IMR-90 (cell line): ENCODE measurements around the gene CST7. TPM values are rescaled to one million over a fixed set of nuclear protein-coding genes. Genes with fewer than 3 reads are reported as not detected.

ENCODE experiments used
- ATAC-seq: fragments of 200-7000 bp; cut with Tn5 transposase; 2 replicates; pipeline ENCODE4 v1.9.1; 2020; ENCODE audit warnings: low read depth, mild to moderate bottlenecking, moderate library complexity
- BruUV-seq: library from RNA; stranded (reverse); fragments of 400-500 nt; replicated peaks from 2 replicates; lab custom pipeline; 2021; lab: Mats Ljungman, UMichigan
- CTCF ChIA-PET: fragments of 300-600 bp; formaldehyde crosslinking; extraction: SDS; loops from one replicate; lab custom pipeline; 2021; ENCODE audit warnings: antibody characterized with exemption; lab: Yijun Ruan, JAX
- POLR2A ChIA-PET: fragments of 300-600 bp; sonication (Branson Sonifier 250); formaldehyde crosslinking; loops from one replicate; lab custom pipeline; 2022; ENCODE audit warnings: antibody characterized with exemption; ENCODE audit not compliant: unreplicated experiment; lab: Charles Lee
- DNase-seq: peaks from one replicate; pipeline ENCODE4 v3.0.0; 2013
- H2AFZ ChIP-seq: replicated peaks from 2 replicates; pipeline ENCODE3; 2013; ENCODE audit warnings: low read length, mild to moderate bottlenecking; ENCODE audit not compliant: poor library complexity
- H2AK5ac ChIP-seq: 2 replicates; pipeline ENCODE4 v1.6.1; 2013; ENCODE audit warnings: low read depth, low read length, inconsistent platforms
- H2AK9ac ChIP-seq: replicated peaks from 2 replicates; pipeline ENCODE3; 2013; ENCODE audit warnings: mild to moderate bottlenecking, low read depth, low read length, moderate library complexity; ENCODE audit not compliant: poor library complexity
- H2BK120ac ChIP-seq: 2 replicates; pipeline ENCODE4 v1.6.1; 2013; ENCODE audit warnings: low read depth, low read length, inconsistent platforms
- H2BK15ac ChIP-seq: 3 replicates; pipeline ENCODE4 v1.6.1; 2013; ENCODE audit warnings: low read depth, low read length, inconsistent platforms
- H2BK20ac ChIP-seq: 2 replicates; pipeline ENCODE4 v1.6.1; 2013; ENCODE audit warnings: low read depth, mild to moderate bottlenecking, inconsistent platforms, low read length, moderate library complexity
- H2BK5ac ChIP-seq: 2 replicates; pipeline ENCODE4 v1.6.1; 2013; ENCODE audit warnings: mild to moderate bottlenecking, low read depth, low read length, inconsistent platforms; ENCODE audit not compliant: poor library complexity, severe bottlenecking
- H3K14ac ChIP-seq: replicated peaks from 2 replicates; pipeline ENCODE4 v1.6.1; 2013; ENCODE audit warnings: low read depth, low read length, inconsistent platforms
- H3K18ac ChIP-seq: 2 replicates; pipeline ENCODE4 v1.6.1; 2013; ENCODE audit warnings: low read depth, low read length, control low read depth
- H3K23ac ChIP-seq: 2 replicates; pipeline ENCODE4 v1.6.1; 2013; ENCODE audit warnings: low read depth, low read length, inconsistent platforms
- H3K27ac ChIP-seq: 2 replicates; pipeline ENCODE4 v1.5.1; 2013; ENCODE audit warnings: mild to moderate bottlenecking, control low read depth, low read length; ENCODE audit not compliant: insufficient read depth
- H3K27me3 ChIP-seq: 2 replicates; pipeline ENCODE4 v1.6.1; 2013; ENCODE audit warnings: low read length; ENCODE audit not compliant: control insufficient read depth, insufficient read depth
- H3K36me3 ChIP-seq: 2 replicates; pipeline ENCODE4 v1.6.1; 2013; ENCODE audit warnings: low read length, mixed read lengths; ENCODE audit not compliant: control insufficient read depth, insufficient read depth
- H3K4ac ChIP-seq: 2 replicates; pipeline ENCODE4 v1.6.1; 2013; ENCODE audit warnings: low read depth, low read length, inconsistent platforms
- H3K4me1 ChIP-seq: 2 replicates; pipeline ENCODE4 v1.6.1; 2013; ENCODE audit warnings: low read length, mixed read lengths; ENCODE audit not compliant: control insufficient read depth, insufficient read depth
- H3K4me2 ChIP-seq: 2 replicates; pipeline ENCODE4 v1.6.1; 2013; ENCODE audit warnings: low read depth, mild to moderate bottlenecking, control low read depth, low read length, moderate library complexity
- H3K4me3 ChIP-seq: 2 replicates; pipeline ENCODE4 v1.5.1; 2013; ENCODE audit warnings: low read depth, mild to moderate bottlenecking, control low read depth, low read length, moderate library complexity; ENCODE audit not compliant: insufficient read depth
- H3K56ac ChIP-seq: 2 replicates; pipeline ENCODE4 v1.6.1; 2013; ENCODE audit warnings: low read length, inconsistent platforms; ENCODE audit not compliant: insufficient read depth; ENCODE audit errors: extremely low read depth
- H3K79me1 ChIP-seq, 2 experiments: 2 replicates each; pipeline ENCODE4 v1.6.1; 2013; ENCODE audit warnings: low read length in 2 of 2, inconsistent platforms in 1 of 2, low read depth in 1 of 2
- H3K9ac ChIP-seq: 2 replicates; pipeline ENCODE4 v1.6.1; 2013; ENCODE audit warnings: low read depth, low read length, control low read depth
- H3K9me1 ChIP-seq: 2 replicates; pipeline ENCODE4 v1.6.1; 2013; ENCODE audit warnings: low read length, inconsistent platforms; ENCODE audit not compliant: insufficient read depth
- H3K9me3 ChIP-seq: 2 replicates; pipeline ENCODE4 v1.6.1; 2013; ENCODE audit warnings: low read length; ENCODE audit not compliant: control insufficient read depth, insufficient read depth
- H4K20me1 ChIP-seq: 2 replicates; pipeline ENCODE4 v1.6.1; 2013; ENCODE audit warnings: low read length, inconsistent platforms; ENCODE audit not compliant: insufficient read depth
- H4K5ac ChIP-seq: 2 replicates; pipeline ENCODE4 v1.6.1; 2013; ENCODE audit warnings: mild to moderate bottlenecking, low read depth, low read length, control low read depth
- H4K8ac ChIP-seq, 2 experiments: 2 replicates each; pipeline ENCODE4 v1.6.1; 2013; ENCODE audit warnings: low read depth in 2 of 2, low read length in 2 of 2, control low read depth in 1 of 2, inconsistent platforms in 1 of 2
- H4K91ac ChIP-seq: 2 replicates; pipeline ENCODE4 v1.6.1; 2013; ENCODE audit warnings: low read depth, low read length, inconsistent platforms; ENCODE audit not compliant: insufficient read depth
- CEBPB ChIP-seq: IDR thresholded peaks from 2 replicates; pipeline ENCODE4 v1.6.1; 2012; ENCODE audit warnings: low read depth, low read length, improper control_type of control experiment
- CHD1 ChIP-seq: IDR thresholded peaks from 2 replicates; pipeline ENCODE4 v1.6.1; 2012; ENCODE audit warnings: low read depth, low read length, improper control_type of control experiment
- CTCF ChIP-seq: conservative IDR thresholded peaks from 2 replicates; pipeline ENCODE4 v1.5.1; 2012; ENCODE audit warnings: mild to moderate bottlenecking, low read depth, low read length, improper control_type of control experiment
- MXI1 ChIP-seq: IDR thresholded peaks from 2 replicates; pipeline ENCODE4 v1.6.1; 2012; ENCODE audit warnings: low read depth, mild to moderate bottlenecking, low read length, moderate library complexity, borderline replicate concordance
- POLR2A ChIP-seq: IDR thresholded peaks from 2 replicates; pipeline ENCODE4 v1.6.1; 2012; ENCODE audit warnings: mild to moderate bottlenecking, low read depth, low read length
- USF2 ChIP-seq: fragments of 150-350 bp; IDR thresholded peaks from 2 replicates; pipeline ENCODE4 v1.6.1; 2017; ENCODE audit warnings: mild to moderate bottlenecking, antibody characterized with exemption, low read length, low read depth
- WGBS, 2 experiments: methylation state at CpG; one replicate each; pipeline versions ENCODE4 v1.1.5 to v1.1.7; 2013; ENCODE audit warnings: missing lambda C conversion rate in 2 of 2; ENCODE audit not compliant: insufficient read length in 1 of 2; ENCODE audit errors: extremely low coverage in 2 of 2; 5-methylcytosine and 5-hydroxymethylcytosine counted together
- dilution Hi-C: fragments of 300-500 bp; cut with HindIII; formaldehyde crosslinking; loops from one replicate; pipeline ENCODE4 v1.14.3; 2018; ENCODE audit warnings: low sequenced_read_pairs; ENCODE audit not compliant: unreplicated experiment
- in situ Hi-C: fragments of 300-500 bp; cut with MboI; formaldehyde crosslinking; loops from 3 replicates; pipeline ENCODE4 v1.14.3; 2019; ENCODE audit warnings: low sequenced_read_pairs, inconsistent platforms, mixed read lengths
- intact Hi-C: fragments of 100-400 bp; cut with micrococcal nuclease; formaldehyde crosslinking; loops from 2 replicates; pipeline ENCODE4 v1.10.0; 2022
- polyA plus RNA-seq, 3 experiments: library from polyadenylated mRNA; depleted of rRNA; stranded (reverse); fragments of >200 nt; gene quantifications; 2 replicates each; pipeline ENCODE4 v1.2.3, GENCODE V29; 2012; ENCODE audit warnings: low replicate concordance in 1 of 3
- total RNA-seq: library from RNA; depleted of rRNA; stranded (reverse); fragments of >200 nt; gene quantifications from 2 replicates; pipeline ENCODE4 v1.2.3, GENCODE V29; 2012

CST7 gene
- total and polyA plus RNA-seq, 2 of the 4 experiments (the other 2 are of a cell fraction) = not detected

GRCh38 chr20:25008388-25009217, 59.5 kb downstream of the CST7 start:
- Histone ChIP-seq H2BK120ac (no peak overlapping the region), H3K56ac (no peak overlapping the region), H3K79me1 (no peaks in the 10 kb centered on the region), H3K18ac (no peak overlapping the region), H2BK5ac (no peak overlapping the region), H2AK5ac (no peak overlapping the region), H3K9me1 (no peaks in the 10 kb centered on the region), H3K4me2 (no peak overlapping the region), H2BK15ac (no peak overlapping the region), H3K4ac (no peak overlapping the region), H2AK9ac (no peak overlapping the region), H4K91ac (no peak overlapping the region), H3K23ac (no peak overlapping the region), H2AFZ (no peak overlapping the region), H3K14ac (no peak overlapping the region), H3K27ac (no peak overlapping the region), H2BK20ac (no peak overlapping the region), H4K20me1 (no peaks in the 10 kb centered on the region), H3K4me3 (no peak overlapping the region), H3K27me3 (peaks cover 6% of the 10 kb centered on the region), H3K9ac (no peak overlapping the region), H3K9me3 (no peaks in the 10 kb centered on the region), H3K36me3 (no peaks in the 10 kb centered on the region; the same call in 1 of the 2 replicates), H4K5ac (no peak overlapping the region), H3K4me1 (no peaks in the 10 kb centered on the region), H4K8ac (no peak overlapping the region)
- dilution Hi-C loops (no loop called here), in situ Hi-C loops (loop anchor here (10.0 kb wide), 1 partner anchor 166 kb away; no protein-coding TSS in a partner anchor), intact Hi-C loops (no loop called here)
- ChIA-PET CTCF (no interaction called here), POLR2A (no interaction called here)
- TF ChIP-seq CEBPB (no peak), CHD1 (no peak), MXI1 (no peak), POLR2A (no peak), CTCF (no peak), USF2 (no peak)
- ATAC-seq (no peak), DNase-seq (no peak)
- no TSS peak for BruUV-seq
- WGBS, 2 experiments = 80% methylated on average over 1 of the region's 11 CpGs; no CpG with 5 or more reads in 1 of the 2 experiments
